SH-SY5Y (cell line): ENCODE measurements around the gene C22orf15.

Experiments
- GATA2 ChIP-seq: IDR thresholded peaks from 2 replicates; pipeline ENCODE4 v1.6.1; 2011; ENCODE audit warnings: mild to moderate bottlenecking, low read depth, low read length
- GATA3 ChIP-seq: IDR thresholded peaks from 2 replicates; pipeline ENCODE4 v1.6.1; 2011; ENCODE audit warnings: low read depth, mild to moderate bottlenecking, low read length, moderate library complexity

DNA sequence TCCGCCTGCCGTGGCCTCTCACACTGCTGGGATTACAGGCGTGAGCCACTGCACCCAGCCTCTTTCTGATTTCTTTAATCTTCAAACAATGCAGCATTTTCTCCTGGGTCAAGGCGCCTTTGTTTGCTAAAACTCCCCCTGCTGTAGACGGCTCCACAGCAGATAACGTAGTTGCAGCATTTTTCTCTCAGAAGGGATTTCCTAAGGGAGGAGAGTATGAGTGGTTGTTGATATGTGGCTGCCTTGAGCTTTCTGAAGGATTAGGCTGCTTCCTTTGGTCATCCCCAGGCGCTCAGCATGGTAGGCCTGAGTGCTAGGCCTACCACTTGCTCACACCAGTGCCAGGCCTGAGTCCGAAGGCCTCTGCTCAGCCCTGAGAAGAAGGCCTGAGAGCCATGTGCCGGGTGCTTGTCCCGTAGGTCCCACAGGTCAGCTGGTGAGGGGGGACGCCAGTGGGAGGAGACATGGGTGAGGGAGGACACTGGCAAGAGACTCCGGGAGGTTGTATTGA is 42.0 kb downstream of the C22orf15 start:
- TF ChIP-seq GATA3 (no peak), GATA2 (no peak)
